Esophagus squamous epithelium (tissue), 5 donors: ENCODE results near the gene DAPK1. TPM values are rescaled to one million over a fixed set of nuclear protein-coding genes. Genes with fewer than 3 reads are reported as not detected.

ENCODE experiments used
- DNase-seq: peaks from one replicate; lab custom pipeline; 2025; lab: John Stamatoyannopoulos, UW
- H3K27ac ChIP-seq, 4 donors: fragments of 200-600 bp; sonication (generic); one replicate each; pipeline ENCODE4 v1.5.1; 2016 to 2019; ENCODE audit warnings: mild to moderate bottlenecking in 1 of 4
- H3K27me3 ChIP-seq, 4 donors: fragments of 200-600 bp; sonication (generic); 1 replicate in 3 of 4; 2 replicates in 1 of 4; pipeline versions ENCODE4 v1.5.1 to v1.6.0; 2017 to 2021; ENCODE audit warnings: antibody characterized with exemption in 1 of 4
- H3K36me3 ChIP-seq, 3 donors: fragments of 200-600 bp; sonication (generic); one replicate each; pipeline ENCODE4 v1.5.1; 2016 to 2019
- H3K4me1 ChIP-seq, 3 donors: fragments of 200-600 bp; sonication (generic); one replicate each; pipeline ENCODE4 v1.5.1; 2017 to 2019
- H3K4me3 ChIP-seq, 4 donors: fragments of 200-600 bp; sonication (generic); 1 replicate in 3 of 4; 2 replicates in 1 of 4; pipeline ENCODE4 v1.5.1; 2016 to 2019; ENCODE audit warnings: mild to moderate bottlenecking in 2 of 4, moderate library complexity in 1 of 4
- H3K9me3 ChIP-seq, 3 donors: fragments of 200-600 bp; sonication (generic); one replicate each; pipeline ENCODE4 v1.5.1; 2016 to 2019
- CTCF ChIP-seq, 6 experiments: fragments of 450-650 bp in 4 of 6; fragments of 200-600 bp in 2 of 6; sonication (generic) in 2 of 6; IDR thresholded peaks; one replicate each; pipeline ENCODE4 v1.5.1; 2016 to 2019; ENCODE audit warnings: antibody characterized with exemption in 6 of 6, mild to moderate bottlenecking in 4 of 6, moderate library complexity in 4 of 6
- POLR2A ChIP-seq, 4 donors: fragments of 450-650 bp; IDR thresholded peaks; one replicate each; pipeline ENCODE4 v1.6.1; 2017; ENCODE audit warnings: antibody characterized with exemption in 4 of 4, mild to moderate bottlenecking in 4 of 4, moderate library complexity in 3 of 4
- WGBS, 2 donors: methylation state at CpG; one replicate each; pipeline ENCODE4 v1.1.5; 2018; 5-methylcytosine and 5-hydroxymethylcytosine counted together
- intact Hi-C: fragments of 100-400 bp; cut with DNase I; formaldehyde crosslinking; loops from one replicate; pipeline ENCODE4 v1.15.0; 2022
- total RNA-seq, 4 donors: library from RNA; depleted of rRNA; stranded (reverse); fragments of >200 nt; gene quantifications; one replicate each; pipeline ENCODE4 v1.1.0, GENCODE V29; 2016
- donor health status: DM: yes; HTN: yes; CAD: no.

DAPK1 gene
- total RNA-seq, 4 donors from 2014 or later = 2.2 to 14.5 (median 5.5) TPM

- no peak for DNase-seq
- Histone ChIP-seq H3K9me3 (no peaks in the 10 kb centered on the region), H3K27ac (no peak overlapping the region), H3K4me3 (no peak overlapping the region), H3K36me3 (no peaks in the 10 kb centered on the region), H3K4me1 (peaks cover 2 to 51% (median 19%) of the 10 kb centered on the region in 3 donors), H3K27me3 (no peaks in the 10 kb centered on the region)
- intact Hi-C loops = no loop called here
- TF ChIP-seq POLR2A (IDR thresholded peaks at IDR 0.05) = no peak
- TF ChIP-seq CTCF (IDR thresholded peaks at IDR 0.05) = no peak
- WGBS, 2 donors = 83 to 86% methylated on average over 2 to 3 of the region's 3 CpGs
Observed at GRCh38 chr9:87513880-87514535, 16.3 kb downstream of the DAPK1 start.

DNA sequence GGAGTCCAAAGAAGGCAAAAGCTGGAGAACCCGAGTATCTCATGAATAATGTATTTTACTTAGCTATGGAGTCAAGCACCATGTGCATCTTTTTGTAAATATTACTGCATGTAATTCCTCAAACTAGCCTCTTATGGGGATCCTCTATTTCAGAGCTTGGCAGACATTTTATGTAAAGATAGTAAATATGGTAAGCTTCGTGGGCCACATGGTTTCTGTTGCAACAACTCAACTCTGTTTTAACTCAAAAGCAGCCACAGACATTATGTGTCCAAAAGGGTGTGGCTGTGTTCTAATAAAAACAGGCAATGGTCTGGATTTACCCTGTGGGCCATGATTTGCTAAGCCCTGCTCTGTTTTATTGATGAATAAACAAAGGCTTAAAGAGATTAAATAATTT lies 17.3 kb downstream of the DAPK1 start:
- no peaks in the 10 kb centered on the region for H3K36me3 ChIP-seq
- peak overlapping the region in 2 of 4 donors; percentile 44 to 60 for H3K27ac ChIP-seq
- peaks cover 8 to 55% (median 26%) of the 10 kb centered on the region in 3 donors for H3K4me1 ChIP-seq
- no peaks in the 10 kb centered on the region for H3K27me3 ChIP-seq
- intact Hi-C loops = no loop called here
- WGBS, 2 donors = 33 to 39% methylated on average over 2 of the region's 2 CpGs
- H3K4me3 ChIP-seq = no peak overlapping the region
- no peak for DNase-seq
- no peaks in the 10 kb centered on the region for H3K9me3 ChIP-seq
- TF ChIP-seq CTCF (IDR thresholded peaks at IDR 0.05) = no peak
- TF ChIP-seq POLR2A (IDR thresholded peaks at IDR 0.05) = no peak

DNA sequence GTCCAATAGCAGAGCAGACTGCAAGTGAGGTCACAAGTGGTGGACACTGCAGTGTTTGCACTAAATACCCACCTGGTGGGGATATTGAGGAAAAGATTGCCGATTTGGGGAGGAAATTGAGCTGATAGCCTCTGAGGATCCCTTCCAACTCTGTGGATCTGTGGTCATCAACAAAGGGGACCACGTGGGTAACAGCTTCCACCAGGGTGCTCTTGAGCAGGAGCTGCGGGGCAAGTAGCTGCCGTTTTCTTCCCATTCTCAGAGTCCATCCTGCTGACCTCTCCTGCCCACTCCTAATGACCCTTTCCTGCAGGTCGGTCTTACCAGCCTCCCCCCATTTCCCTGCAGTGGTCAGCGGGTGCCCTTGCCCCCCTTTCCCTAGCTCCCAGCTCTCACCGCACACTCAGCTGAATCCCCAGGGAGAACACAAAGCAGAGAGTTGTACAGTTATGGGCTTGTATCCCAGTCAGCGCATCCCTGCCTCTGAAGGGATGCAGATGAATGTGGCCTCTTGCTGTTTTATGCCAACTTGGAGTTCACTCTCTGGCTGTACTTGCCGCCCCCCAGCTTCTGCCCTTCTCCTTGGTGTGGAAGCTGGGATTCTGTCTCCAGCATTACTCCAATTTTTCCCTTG lies 18.0 kb downstream of the DAPK1 start:
- WGBS, 2 donors = 76 to 78% methylated on average over 8 to 9 of the region's 9 CpGs
- Histone ChIP-seq H3K4me3 (no peak overlapping the region), H3K36me3 (no peaks in the 10 kb centered on the region), H3K9me3 (no peaks in the 10 kb centered on the region), H3K27me3 (no peaks in the 10 kb centered on the region), H3K4me1 (peaks cover 8 to 50% (median 26%) of the 10 kb centered on the region in 3 donors), H3K27ac (peak overlapping the region in 3 of 4 donors; percentile 22 to 60 (median 44))
- intact Hi-C loops = no loop called here
- DNase-seq = no peak
- TF ChIP-seq POLR2A (IDR thresholded peaks at IDR 0.05) (no peak), CTCF (IDR thresholded peaks at IDR 0.05) (no peak)

DNA sequence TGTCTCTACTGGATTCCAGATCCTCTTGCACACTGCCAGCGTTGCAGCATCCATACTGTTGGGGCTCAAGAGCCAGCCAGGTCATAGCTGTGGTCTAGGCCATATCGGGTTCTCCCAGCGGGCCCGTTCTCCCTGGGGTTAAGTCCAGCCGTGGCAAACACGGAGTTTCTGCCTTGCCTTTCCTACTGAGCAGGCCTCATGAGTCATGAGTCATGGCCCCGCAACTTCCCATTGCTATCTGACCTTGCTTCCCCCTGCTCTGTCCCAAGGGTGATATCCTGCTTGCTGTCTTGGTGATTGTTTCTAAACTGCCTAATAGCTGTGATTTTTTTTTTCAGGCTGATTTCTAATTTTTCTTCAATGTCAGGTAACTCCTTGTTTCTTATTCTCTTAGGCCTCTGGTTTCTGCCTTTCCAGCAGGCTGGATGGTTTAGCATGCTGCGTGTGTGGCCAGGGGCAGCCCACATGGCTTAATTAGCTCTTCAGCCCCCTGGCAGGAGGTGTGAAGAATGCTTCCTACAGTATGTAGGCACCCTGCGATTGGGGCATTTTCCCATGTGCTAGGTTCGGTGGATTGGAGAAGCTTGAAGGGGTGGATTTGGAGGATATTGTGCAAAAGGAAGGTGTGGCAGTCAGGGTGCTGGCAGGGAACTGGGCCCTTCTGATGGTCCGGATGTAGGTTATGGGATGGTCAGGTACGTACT lies 18.7 kb downstream of the DAPK1 start:
- no peak for TF ChIP-seq POLR2A (IDR thresholded peaks at IDR 0.05)
- TF ChIP-seq CTCF (IDR thresholded peaks at IDR 0.05) = no peak
- Histone ChIP-seq H3K27ac (peak overlapping the region in 3 of 4 donors; percentile 22 to 60 (median 44)), H3K4me3 (no peak overlapping the region), H3K36me3 (no peaks in the 10 kb centered on the region), H3K9me3 (no peaks in the 10 kb centered on the region), H3K27me3 (no peaks in the 10 kb centered on the region), H3K4me1 (peaks cover 8 to 50% (median 26%) of the 10 kb centered on the region in 3 donors)
- DNase-seq = no peak
- intact Hi-C loops = no loop called here
- WGBS, 2 donors = 57 to 62% methylated on average over 10 to 12 of the region's 12 CpGs

DNA sequence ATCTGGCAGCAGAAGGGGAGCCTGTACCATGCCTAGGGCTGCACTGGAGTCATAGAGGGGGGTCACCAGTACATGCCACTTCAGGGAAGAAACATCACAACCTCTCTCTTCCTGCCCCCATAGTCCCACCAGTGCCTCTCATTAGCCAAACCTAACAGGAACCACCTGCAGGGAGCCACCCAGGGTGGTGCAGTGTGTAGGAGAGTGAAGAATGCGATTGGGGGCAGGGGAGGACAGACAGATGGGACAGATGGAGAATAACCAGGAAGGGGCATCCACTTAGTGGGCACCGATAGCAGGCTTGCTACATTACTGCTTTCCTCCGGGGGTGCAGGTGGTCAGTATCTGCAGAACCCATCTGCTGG lies 19.2 kb downstream of the DAPK1 start:
- Histone ChIP-seq H3K27me3 (no peaks in the 10 kb centered on the region), H3K4me1 (peaks cover 8 to 50% (median 26%) of the 10 kb centered on the region in 3 donors), H3K9me3 (no peaks in the 10 kb centered on the region), H3K36me3 (no peaks in the 10 kb centered on the region), H3K4me3 (no peak overlapping the region), H3K27ac (peak overlapping the region in 2 of 4 donors; percentile 44 to 60)
- intact Hi-C loops = no loop called here
- TF ChIP-seq POLR2A (IDR thresholded peaks at IDR 0.05) (no peak), CTCF (IDR thresholded peaks at IDR 0.05) (no peak)
- DNase-seq = no peak
- 69 to 82% methylated on average over 2 to 3 of the region's 3 CpGs for WGBS, 2 donors
